Stomach smooth muscle (tissue), 2 donors: Measurements from ENCODE around the gene ERVK3-1.
"Not testable (repeated sequence)": the region's sequence is repeated elsewhere in the genome, so short reads cannot be mapped to it uniquely, and the experiment has no call there.

Experiments used
- H3K27ac ChIP-seq: one replicate; pipeline ENCODE4 v1.7.0; 2013; ENCODE audit warnings: mild to moderate bottlenecking, low read length, inconsistent platforms
- H3K27me3 ChIP-seq, 2 donors: one replicate each; pipeline ENCODE4 v1.7.0; 2013; ENCODE audit warnings: low read length in 2 of 2; ENCODE audit not compliant: insufficient read depth in 2 of 2, control insufficient read depth in 1 of 2
- H3K36me3 ChIP-seq, 2 donors: one replicate each; pipeline ENCODE4 v1.7.0; 2013; ENCODE audit warnings: low read length in 2 of 2; ENCODE audit not compliant: control insufficient read depth in 2 of 2, insufficient read depth in 2 of 2
- H3K4me1 ChIP-seq: one replicate; pipeline ENCODE4 v1.7.0; 2013; ENCODE audit warnings: low read length; ENCODE audit not compliant: control insufficient read depth, insufficient read depth
- H3K4me3 ChIP-seq, 2 donors: one replicate each; pipeline ENCODE4 v1.7.0; 2013; ENCODE audit warnings: low read length in 2 of 2
- H3K9ac ChIP-seq, 2 donors: one replicate each; pipeline ENCODE4 v1.7.0; 2013; ENCODE audit warnings: low read length in 2 of 2, mild to moderate bottlenecking in 1 of 2
- H3K9me3 ChIP-seq, 2 donors: one replicate each; pipeline ENCODE4 v1.7.0; 2013; ENCODE audit warnings: low read length in 2 of 2; ENCODE audit not compliant: control insufficient read depth in 2 of 2
- donor health status: healthy.
- donor health status: Pancreatic carcinoma.

The ERVK3-1 gene

DNA sequence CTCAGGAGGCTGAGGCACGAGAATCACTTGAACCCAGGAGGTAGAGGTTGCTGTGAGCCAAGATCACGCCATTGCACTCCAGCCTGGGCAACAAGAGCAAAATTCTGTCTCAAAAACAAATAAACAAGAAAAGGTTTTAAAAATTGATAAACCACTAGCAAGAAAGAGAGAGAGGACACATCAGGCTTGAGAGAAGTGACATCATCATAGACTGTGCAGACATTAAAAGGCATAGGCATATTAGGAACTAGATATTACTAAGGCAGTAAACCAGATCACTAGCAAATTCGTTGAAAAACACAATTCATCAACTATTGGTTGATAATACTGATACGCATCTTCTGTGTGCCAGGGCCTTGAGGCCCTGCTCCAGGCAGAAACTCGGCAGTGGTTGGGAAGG, 40.4 kb downstream of the ERVK3-1 start:
- H3K9ac ChIP-seq: no peak overlapping the region
- peaks cover 0 to 2% of the 10 kb centered on the region in 2 donors for H3K36me3 ChIP-seq
- peaks cover 14 to 26% of the 10 kb centered on the region in 2 donors for H3K27me3 ChIP-seq
- H3K4me1 ChIP-seq: peaks cover 8% of the 10 kb centered on the region
- H3K9me3 ChIP-seq: no peaks in the 10 kb centered on the region
- no peak overlapping the region for H3K27ac ChIP-seq
- no peak overlapping the region for H3K4me3 ChIP-seq

DNA sequence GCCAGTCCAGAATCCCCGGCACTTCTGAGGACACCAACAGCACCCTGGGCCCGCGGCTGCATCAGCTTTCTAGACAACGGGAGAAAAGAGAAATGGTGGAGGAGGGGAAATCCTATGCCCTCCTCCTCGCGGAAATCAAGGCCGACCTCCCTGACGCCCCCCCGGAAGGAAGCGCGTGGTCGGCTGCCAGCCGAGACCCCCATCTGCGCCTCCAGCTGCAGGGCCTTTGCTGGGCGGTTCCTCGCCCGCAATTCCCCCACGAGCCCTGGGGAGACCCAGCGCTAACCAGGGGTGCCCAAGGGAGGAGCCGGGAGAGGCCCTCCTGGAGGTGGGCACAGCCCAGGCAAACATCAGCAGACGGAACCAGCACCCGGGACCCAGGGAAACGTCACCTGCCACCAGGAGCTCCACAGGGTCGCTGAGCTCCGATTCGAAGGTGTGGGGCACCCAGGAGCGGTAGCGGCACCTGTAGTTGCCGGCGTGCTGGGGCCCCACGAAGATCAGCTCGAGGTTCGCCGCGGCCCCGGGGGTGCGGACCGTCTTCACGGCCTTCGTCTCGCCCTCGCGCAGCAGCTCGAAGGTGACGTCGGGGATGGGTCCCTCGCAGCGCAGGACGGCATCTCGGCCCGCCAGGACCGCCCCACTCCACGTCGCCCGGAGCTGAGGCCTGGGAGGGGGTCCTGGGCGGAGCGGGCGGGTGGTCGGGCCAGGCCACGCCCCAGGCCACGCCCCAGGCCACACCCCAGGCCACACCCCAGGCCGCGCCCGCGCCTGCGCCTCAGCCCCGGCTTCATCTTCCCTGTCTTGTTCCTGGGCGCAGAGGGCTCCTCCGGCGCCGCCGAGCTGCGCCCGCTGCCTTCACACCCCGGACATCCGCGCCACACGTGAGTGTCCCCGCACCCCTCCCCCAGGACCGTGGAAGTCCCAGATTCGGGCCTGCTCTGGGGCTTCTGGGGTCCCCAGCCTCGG, 42.1 kb downstream of the ERVK3-1 start:
- Histone ChIP-seq H3K4me3 (peak overlapping the region in 1 of 2 donors; percentile 64), H3K9ac (no peak overlapping the region), H3K27ac (no peak overlapping the region), H3K27me3 (peaks cover 27 to 41% of the 10 kb centered on the region in 2 donors), H3K36me3 (no peaks in the 10 kb centered on the region), H3K4me1 (peaks cover 8% of the 10 kb centered on the region), H3K9me3 (no peaks in the 10 kb centered on the region)

DNA sequence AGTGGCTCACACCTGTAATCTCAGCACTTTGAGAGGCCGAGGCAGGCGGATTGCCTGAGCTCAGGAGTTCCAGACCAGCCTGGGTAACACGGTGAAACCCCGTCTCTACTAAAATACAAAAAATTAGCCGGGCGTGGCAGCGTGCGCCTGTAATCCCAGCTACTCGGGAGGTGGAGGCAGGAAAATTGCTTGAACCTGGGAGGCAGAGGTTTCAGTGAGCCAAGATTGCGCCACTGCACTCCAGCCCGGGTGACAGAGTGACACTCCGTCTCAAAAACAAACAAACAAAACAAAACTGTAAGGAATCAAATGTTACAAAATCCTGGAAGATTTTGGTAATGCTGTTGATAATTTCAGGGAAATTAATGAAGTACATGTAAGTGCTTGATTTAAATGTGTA, 42.9 kb downstream of the ERVK3-1 start:
- H3K27ac ChIP-seq: not testable (repeated sequence)

DNA sequence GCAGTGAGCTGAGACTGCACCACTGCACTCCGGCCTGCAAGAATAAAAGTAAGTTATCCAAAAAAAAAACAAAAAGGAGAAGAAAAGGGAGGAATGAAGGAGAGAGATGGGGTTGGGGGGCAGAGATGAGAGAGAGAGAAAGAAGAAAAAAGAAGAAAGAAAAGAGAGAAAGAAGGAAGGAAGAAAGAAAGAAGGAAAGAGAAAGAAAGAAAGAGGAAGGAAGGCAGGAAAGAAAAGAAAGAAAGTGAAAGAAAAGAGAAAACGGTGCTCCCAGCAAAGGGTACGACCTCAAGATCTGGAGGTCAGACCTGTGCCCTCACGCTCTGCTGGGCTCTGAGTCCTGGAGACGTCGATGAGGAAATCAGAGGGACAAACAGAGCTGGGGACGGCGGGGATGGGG, 44.4 kb downstream of the ERVK3-1 start:
- H3K36me3 ChIP-seq: no peaks in the 10 kb centered on the region
- no peak overlapping the region for H3K4me3 ChIP-seq
- H3K4me1 ChIP-seq: peaks cover 8% of the 10 kb centered on the region
- H3K27me3 ChIP-seq: peaks cover 45 to 62% of the 10 kb centered on the region in 2 donors
- no peak overlapping the region for H3K9ac ChIP-seq
- no peak overlapping the region for H3K27ac ChIP-seq
- H3K9me3 ChIP-seq: no peaks in the 10 kb centered on the region

More for the DNA sequence above, 42.9 kb downstream of the ERVK3-1 start:
- not testable (repeated sequence) for H3K4me1 ChIP-seq, H3K36me3 ChIP-seq, H3K9me3 ChIP-seq
- peak overlapping the region in 1 of 2 donors; percentile 49 for H3K4me3 ChIP-seq
- H3K9ac ChIP-seq: peak overlapping the region in 1 of 2 donors; percentile 20
- H3K27me3 ChIP-seq: peaks cover 34 to 49% of the 10 kb centered on the region in 2 donors

DNA sequence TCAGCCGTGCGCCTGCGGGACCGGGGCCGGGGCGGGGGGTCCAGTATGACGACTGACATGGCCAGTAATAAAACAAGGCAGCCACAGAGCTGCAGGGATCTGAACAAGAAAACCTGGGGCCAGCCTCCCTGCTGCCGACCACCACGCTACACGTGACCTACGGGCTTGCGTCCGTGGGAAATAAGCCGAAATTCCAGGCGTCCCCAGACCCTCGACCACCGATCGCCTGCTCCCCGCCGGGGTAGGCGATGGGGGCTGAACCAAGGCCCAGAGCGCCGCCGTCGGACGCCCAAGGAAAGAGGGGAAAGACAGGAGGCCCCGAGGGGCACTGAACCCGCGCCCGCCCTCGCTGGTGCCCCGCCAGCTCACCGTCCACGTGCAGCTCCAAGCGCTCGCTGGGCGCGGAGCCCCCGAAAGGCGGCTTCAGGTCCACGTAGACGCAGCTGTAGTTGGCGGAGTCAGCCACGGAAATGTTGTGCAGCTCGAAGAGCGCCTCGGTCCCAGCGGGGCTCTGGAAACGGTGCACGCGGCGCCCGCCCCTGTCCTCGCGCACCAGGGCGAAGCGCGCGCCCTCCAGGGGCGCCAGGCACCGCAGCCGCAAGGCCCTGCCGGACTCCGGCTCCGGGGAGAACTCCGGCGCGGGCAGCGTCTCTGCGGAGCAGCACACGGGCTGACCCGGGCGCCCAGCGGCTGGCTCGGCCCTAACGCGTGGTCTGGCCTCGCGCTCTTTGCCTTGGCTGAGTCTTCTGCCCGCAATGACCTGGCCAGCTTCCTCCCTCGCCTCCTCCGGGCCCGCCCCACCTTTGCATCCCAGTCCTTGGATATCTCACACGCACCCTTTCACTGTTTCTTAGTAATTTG, 45.1 kb downstream of the ERVK3-1 start:
- H3K4me3 ChIP-seq: peak overlapping the region in 1 of 2 donors; percentile 29
- H3K27ac ChIP-seq: no peak overlapping the region
- peaks cover 8% of the 10 kb centered on the region for H3K4me1 ChIP-seq
- peaks cover 52 to 64% of the 10 kb centered on the region in 2 donors for H3K27me3 ChIP-seq
- H3K9me3 ChIP-seq: no peaks in the 10 kb centered on the region
- no peak overlapping the region for H3K9ac ChIP-seq
- no peaks in the 10 kb centered on the region for H3K36me3 ChIP-seq

DNA sequence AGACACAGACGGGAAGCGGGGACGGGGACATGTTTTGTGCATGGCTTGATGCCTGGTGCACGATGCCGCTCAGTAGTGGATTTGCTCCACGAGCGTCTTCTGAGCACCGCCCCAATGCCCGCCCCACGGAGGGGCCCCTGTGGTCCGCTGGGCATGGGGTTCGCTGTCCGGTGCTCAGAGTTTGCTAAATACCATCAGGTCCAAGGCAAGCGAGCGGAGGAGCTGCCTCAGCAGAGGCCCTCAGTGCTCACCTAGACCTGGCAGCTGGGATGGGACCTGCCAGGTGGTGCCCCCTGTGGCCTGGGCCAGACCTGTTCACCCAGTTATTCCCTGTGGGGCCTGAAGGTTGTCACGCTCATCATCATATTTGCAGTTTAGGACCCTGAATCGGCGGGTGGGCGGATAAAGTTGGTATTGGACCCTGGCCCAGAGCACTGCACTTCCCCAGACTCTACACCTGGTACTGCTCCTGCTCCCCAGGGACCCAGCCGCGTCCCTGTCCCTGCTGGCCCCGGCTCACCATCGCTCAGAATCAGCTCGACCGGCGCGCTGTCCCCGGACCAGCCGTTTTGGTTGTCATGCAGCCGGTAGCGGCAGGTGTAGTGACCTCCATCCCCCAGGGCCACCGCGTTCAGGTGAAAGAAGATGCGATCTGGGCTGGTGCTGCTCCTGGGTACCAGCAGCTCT, 45.8 kb downstream of the ERVK3-1 start:
- no peak overlapping the region for H3K4me3 ChIP-seq
- H3K27me3 ChIP-seq: peaks cover 56 to 72% of the 10 kb centered on the region in 2 donors
- H3K9ac ChIP-seq: no peak overlapping the region
- H3K4me1 ChIP-seq: peaks cover 8% of the 10 kb centered on the region
- no peak overlapping the region for H3K27ac ChIP-seq
- H3K36me3 ChIP-seq: no peaks in the 10 kb centered on the region
- H3K9me3 ChIP-seq: no peaks in the 10 kb centered on the region

DNA sequence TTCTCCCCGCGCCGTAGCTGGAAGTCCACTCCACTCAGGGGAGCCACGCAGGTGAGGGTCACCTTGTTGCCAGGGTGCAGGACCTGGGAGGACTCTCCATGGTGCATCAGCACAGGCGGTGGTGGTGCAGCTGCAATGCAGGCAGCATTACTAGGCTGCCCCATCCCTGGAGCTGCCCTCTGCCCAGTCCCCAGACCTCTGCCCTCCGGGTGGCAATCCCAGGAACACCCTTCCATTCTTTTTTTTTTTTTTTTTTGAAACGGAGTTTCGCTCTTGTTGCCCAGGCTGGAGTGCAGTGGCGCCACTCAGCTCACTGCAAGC, 46.3 kb downstream of the ERVK3-1 start:
- H3K27me3 ChIP-seq: peaks cover 56 to 77% of the 10 kb centered on the region in 2 donors
- H3K4me1 ChIP-seq: peaks cover 11% of the 10 kb centered on the region

DNA sequence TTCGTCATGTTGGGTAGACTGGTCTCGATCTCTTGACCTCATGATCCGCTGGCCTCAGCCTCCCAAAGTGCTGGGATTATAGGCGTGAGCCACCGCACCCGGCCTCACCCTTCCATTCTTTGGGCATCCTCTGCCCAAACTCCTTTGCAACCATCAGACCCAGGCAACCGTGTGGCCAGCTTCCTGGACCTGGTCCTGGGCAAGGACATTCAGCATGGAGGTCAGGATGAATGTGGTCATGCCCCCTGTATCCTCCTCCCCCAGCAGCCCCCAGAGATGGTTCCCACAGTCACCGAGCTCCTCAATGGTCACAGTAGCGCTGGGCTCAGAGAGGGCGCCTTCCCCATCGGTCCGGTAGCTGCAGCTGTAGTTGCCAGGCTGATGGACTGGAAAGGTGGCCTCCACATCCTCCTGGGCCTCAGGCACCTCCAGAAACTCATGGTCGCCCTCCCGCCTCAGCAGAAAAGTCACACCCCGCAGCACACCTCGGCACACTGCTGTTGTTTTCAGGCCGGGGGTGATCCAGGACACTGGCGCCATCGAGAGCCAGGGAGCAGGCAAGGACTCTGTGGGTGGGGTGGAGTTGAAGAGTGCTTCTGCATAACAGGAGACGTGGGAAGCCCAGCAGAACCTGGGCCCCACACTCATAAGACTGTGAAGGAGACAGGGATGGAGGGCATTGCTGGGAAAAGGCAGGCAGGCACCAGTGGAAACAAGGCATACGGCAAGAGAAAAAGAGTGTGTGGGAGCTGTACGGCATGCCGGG, 47.0 kb downstream of the ERVK3-1 start:
- H3K27ac ChIP-seq: no peak overlapping the region
- no peaks in the 10 kb centered on the region for H3K9me3 ChIP-seq
- H3K9ac ChIP-seq: no peak overlapping the region
- H3K36me3 ChIP-seq: no peaks in the 10 kb centered on the region
- H3K27me3 ChIP-seq: peaks cover 56 to 79% of the 10 kb centered on the region in 2 donors
- H3K4me3 ChIP-seq: no peak overlapping the region
- H3K4me1 ChIP-seq: peaks cover 16% of the 10 kb centered on the region

More for the DNA sequence above, 46.3 kb downstream of the ERVK3-1 start:
- Histone ChIP-seq H3K9me3 (no peaks in the 10 kb centered on the region), H3K4me3 (no peak overlapping the region), H3K27ac (no peak overlapping the region), H3K9ac (no peak overlapping the region), H3K36me3 (no peaks in the 10 kb centered on the region)

DNA sequence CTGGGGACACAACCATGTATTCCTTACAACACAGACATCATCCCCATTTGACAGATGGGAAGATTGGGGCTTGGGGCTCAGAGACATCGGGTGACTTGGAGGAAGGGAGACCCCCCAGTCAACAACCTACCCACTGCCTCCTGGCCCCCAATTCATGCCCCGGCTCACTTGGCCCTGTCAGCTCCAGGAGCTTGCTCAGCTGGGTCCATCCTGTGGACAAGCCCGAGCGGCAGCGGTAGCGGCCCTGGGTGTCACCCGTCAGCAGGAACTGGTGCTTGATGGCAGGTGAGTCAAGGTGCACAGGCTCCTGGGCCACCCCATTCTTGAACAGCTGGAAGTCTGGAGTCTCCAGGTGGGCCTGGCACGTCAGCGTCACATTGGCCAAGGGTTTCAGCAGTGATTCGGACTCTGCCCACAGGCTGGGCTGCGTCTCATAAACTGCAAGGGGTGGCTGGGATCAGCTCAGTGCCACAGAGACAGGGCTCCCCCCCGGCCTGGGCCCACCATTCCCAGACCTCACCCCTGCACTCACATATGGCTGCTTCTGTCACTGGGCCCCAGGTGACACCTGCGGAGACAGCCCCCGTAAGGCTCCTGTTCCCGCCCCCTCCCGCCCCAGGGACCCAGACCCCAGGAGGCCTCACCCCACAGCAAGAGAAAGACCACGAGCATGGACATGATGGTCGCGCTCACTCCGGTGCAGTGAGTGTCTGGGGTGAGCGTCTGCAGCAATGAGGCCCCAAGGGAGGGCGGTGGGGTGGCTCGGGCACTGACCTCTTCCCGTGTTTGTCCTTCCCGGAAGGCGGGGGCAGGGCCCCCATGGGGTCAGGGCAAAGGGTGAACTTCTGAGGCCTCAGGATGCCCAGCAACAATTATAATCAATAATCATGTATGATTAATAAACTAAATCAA, 47.8 kb downstream of the ERVK3-1 start, which contains the start of gene A1BG:
Gene A1BG, minus strand, starts transcription at position 733 of the 912 bp plus-strand sequence. Its CDS starts 55 bp downstream, at position 678.
- peaks cover 54 to 79% of the 10 kb centered on the region in 2 donors for H3K27me3 ChIP-seq
- no peaks in the 10 kb centered on the region for H3K9me3 ChIP-seq
- no peak within 1 kb of the TSS for H3K27ac ChIP-seq
- peaks cover 16% of the 10 kb centered on the region for H3K4me1 ChIP-seq
- no peak within 1 kb of the TSS for H3K9ac ChIP-seq
- H3K4me3 ChIP-seq: no peak within 1 kb of the TSS
- no peaks in the 10 kb centered on the region for H3K36me3 ChIP-seq
